ENCODE measurements around the gene ZNF697. TPM values are rescaled to one million over a fixed set of nuclear protein-coding genes. Genes with fewer than 3 reads are reported as not detected.

ZNF697 gene
- total RNA-seq, 1 experiment from 2014 or later: 18.0 TPM

DNA sequence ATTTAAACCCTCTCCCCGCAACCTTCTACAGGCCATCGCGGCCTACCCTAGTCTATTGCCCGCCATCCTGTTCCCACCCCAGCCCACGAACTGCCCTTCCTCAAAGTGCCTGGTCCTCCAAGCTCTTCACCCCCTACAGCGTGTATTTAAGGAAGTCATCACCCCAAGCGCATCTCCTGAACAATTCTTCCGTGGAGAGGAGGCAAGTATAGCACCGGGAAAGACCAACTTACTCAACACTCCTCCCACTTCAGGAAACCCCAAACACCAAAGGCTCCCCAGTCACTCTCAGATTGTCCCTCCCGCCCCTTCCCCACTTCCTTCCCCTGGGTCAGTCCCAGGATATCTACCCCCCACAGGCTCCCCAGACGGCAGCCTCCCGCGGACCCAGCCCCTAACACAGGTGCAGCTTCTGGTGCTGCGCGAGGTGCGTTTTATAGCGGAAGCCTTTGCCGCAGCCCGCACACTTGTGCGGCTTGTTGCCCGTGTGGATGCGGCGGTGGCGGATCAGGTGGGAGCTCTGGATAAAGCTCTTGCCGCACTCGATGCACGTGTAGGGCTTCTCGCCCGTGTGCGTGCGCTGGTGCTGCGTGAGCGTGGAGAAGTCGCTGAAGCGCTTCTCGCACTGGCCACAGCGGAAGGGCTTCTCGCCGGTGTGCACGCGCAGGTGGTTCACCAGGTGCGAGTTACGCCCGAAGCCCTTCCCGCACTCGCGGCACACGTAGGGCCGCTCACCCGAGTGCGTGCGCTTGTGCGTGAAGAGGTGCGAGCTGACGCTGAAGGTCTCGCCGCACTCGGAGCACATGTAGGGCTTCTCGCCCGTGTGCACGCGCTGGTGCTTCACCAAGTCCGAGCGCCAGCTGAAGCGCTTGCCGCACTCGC is 25.5 kb downstream of the ZNF697 start:
- Mint-ChIP-seq H3K9me3 (no peaks in the 10 kb centered on the region), H3K4me1 (peaks cover 41% of the 10 kb centered on the region), H3K27me3 (ENCODE audit: low read depth) (no peaks in the 10 kb centered on the region; the same call in 1 of the 2 replicates), H3K27ac (peak overlapping the region; percentile 60), H3K4me3 (peak overlapping the region; percentile 10; the same call in 1 of the 2 replicates), H3K36me3 (peaks cover 30% of the 10 kb centered on the region)
- POLR2A ChIA-PET: interaction anchor here (1.0 to 1.4 kb wide), 2 partner anchors 25 to 103 kb away, joined by 4 to 6 read pairs; partner anchors contain the start of gene ZNF697
- CTCF ChIA-PET: interaction anchor here (0.5 to 3.6 kb wide), 6 partner anchors 11 to 144 kb away, joined by 3 to 20 read pairs (median 3); partner anchors contain the start of gene ZNF697
- ATAC-seq (no peak), DNase-seq (ENCODE audit: low spot score) (no peak)
- TF ChIP-seq, protein P1, sequence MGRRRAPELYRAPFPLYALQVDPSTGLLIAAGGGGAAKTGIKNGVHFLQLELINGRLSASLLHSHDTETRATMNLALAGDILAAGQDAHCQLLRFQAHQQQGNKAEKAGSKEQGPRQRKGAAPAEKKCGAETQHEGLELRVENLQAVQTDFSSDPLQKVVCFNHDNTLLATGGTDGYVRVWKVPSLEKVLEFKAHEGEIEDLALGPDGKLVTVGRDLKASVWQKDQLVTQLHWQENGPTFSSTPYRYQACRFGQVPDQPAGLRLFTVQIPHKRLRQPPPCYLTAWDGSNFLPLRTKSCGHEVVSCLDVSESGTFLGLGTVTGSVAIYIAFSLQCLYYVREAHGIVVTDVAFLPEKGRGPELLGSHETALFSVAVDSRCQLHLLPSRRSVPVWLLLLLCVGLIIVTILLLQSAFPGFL (CRISPR knock-in tag; IDR thresholded peaks at IDR 0.05; ENCODE audit: borderline replicate concordance): no peak
- TF ChIP-seq, protein P2, sequence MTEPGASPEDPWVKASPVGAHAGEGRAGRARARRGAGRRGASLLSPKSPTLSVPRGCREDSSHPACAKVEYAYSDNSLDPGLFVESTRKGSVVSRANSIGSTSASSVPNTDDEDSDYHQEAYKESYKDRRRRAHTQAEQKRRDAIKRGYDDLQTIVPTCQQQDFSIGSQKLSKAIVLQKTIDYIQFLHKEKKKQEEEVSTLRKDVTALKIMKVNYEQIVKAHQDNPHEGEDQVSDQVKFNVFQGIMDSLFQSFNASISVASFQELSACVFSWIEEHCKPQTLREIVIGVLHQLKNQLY (CRISPR knock-in tag; IDR thresholded peaks at IDR 0.05): no peak
- TF ChIP-seq, protein P3, sequence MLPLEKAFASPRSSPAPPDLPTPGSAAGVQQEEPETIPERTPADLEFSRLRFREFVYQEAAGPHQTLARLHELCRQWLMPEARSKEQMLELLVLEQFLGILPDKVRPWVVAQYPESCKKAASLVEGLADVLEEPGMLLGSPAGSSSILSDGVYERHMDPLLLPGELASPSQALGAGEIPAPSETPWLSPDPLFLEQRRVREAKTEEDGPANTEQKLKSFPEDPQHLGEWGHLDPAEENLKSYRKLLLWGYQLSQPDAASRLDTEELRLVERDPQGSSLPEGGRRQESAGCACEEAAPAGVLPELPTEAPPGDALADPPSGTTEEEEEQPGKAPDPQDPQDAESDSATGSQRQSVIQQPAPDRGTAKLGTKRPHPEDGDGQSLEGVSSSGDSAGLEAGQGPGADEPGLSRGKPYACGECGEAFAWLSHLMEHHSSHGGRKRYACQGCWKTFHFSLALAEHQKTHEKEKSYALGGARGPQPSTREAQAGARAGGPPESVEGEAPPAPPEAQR (CRISPR knock-in tag; IDR thresholded peaks at IDR 0.05): no peak
- TF ChIP-seq ATF1 (CRISPR knock-in tag; IDR thresholded peaks at IDR 0.05) (no peak), ZNF416 (CRISPR knock-in tag; IDR thresholded peaks at IDR 0.05) (no peak), RORB (CRISPR knock-in tag; IDR thresholded peaks at IDR 0.05) (no peak), FOXJ3 (CRISPR knock-in tag; IDR thresholded peaks at IDR 0.05; ENCODE audit: borderline replicate concordance) (no peak), ZNF232 (CRISPR knock-in tag; IDR thresholded peaks at IDR 0.05) (no peak), ESRRA (CRISPR knock-in tag; IDR thresholded peaks at IDR 0.05; ENCODE audit: borderline replicate concordance) (no peak)
- TF ChIP-seq, protein P4, sequence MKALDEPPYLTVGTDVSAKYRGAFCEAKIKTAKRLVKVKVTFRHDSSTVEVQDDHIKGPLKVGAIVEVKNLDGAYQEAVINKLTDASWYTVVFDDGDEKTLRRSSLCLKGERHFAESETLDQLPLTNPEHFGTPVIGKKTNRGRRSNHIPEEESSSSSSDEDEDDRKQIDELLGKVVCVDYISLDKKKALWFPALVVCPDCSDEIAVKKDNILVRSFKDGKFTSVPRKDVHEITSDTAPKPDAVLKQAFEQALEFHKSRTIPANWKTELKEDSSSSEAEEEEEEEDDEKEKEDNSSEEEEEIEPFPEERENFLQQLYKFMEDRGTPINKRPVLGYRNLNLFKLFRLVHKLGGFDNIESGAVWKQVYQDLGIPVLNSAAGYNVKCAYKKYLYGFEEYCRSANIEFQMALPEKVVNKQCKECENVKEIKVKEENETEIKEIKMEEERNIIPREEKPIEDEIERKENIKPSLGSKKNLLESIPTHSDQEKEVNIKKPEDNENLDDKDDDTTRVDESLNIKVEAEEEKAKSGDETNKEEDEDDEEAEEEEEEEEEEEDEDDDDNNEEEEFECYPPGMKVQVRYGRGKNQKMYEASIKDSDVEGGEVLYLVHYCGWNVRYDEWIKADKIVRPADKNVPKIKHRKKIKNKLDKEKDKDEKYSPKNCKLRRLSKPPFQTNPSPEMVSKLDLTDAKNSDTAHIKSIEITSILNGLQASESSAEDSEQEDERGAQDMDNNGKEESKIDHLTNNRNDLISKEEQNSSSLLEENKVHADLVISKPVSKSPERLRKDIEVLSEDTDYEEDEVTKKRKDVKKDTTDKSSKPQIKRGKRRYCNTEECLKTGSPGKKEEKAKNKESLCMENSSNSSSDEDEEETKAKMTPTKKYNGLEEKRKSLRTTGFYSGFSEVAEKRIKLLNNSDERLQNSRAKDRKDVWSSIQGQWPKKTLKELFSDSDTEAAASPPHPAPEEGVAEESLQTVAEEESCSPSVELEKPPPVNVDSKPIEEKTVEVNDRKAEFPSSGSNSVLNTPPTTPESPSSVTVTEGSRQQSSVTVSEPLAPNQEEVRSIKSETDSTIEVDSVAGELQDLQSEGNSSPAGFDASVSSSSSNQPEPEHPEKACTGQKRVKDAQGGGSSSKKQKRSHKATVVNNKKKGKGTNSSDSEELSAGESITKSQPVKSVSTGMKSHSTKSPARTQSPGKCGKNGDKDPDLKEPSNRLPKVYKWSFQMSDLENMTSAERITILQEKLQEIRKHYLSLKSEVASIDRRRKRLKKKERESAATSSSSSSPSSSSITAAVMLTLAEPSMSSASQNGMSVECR (CRISPR knock-in tag; IDR thresholded peaks at IDR 0.05; ENCODE audit: borderline replicate concordance): no peak
- TF ChIP-seq, protein P5, sequence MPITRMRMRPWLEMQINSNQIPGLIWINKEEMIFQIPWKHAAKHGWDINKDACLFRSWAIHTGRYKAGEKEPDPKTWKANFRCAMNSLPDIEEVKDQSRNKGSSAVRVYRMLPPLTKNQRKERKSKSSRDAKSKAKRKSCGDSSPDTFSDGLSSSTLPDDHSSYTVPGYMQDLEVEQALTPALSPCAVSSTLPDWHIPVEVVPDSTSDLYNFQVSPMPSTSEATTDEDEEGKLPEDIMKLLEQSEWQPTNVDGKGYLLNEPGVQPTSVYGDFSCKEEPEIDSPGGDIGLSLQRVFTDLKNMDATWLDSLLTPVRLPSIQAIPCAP (CRISPR knock-in tag; IDR thresholded peaks at IDR 0.05): no peak
- TF ChIP-seq, protein P6, sequence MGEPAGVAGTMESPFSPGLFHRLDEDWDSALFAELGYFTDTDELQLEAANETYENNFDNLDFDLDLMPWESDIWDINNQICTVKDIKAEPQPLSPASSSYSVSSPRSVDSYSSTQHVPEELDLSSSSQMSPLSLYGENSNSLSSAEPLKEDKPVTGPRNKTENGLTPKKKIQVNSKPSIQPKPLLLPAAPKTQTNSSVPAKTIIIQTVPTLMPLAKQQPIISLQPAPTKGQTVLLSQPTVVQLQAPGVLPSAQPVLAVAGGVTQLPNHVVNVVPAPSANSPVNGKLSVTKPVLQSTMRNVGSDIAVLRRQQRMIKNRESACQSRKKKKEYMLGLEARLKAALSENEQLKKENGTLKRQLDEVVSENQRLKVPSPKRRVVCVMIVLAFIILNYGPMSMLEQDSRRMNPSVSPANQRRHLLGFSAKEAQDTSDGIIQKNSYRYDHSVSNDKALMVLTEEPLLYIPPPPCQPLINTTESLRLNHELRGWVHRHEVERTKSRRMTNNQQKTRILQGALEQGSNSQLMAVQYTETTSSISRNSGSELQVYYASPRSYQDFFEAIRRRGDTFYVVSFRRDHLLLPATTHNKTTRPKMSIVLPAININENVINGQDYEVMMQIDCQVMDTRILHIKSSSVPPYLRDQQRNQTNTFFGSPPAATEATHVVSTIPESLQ (CRISPR knock-in tag; IDR thresholded peaks at IDR 0.05): no peak
